ENCODE results near the gene PAH.
A peak's percentile ranks its signal among the peaks of the same experiment; 100 is the strongest.

PAH gene

DNA sequence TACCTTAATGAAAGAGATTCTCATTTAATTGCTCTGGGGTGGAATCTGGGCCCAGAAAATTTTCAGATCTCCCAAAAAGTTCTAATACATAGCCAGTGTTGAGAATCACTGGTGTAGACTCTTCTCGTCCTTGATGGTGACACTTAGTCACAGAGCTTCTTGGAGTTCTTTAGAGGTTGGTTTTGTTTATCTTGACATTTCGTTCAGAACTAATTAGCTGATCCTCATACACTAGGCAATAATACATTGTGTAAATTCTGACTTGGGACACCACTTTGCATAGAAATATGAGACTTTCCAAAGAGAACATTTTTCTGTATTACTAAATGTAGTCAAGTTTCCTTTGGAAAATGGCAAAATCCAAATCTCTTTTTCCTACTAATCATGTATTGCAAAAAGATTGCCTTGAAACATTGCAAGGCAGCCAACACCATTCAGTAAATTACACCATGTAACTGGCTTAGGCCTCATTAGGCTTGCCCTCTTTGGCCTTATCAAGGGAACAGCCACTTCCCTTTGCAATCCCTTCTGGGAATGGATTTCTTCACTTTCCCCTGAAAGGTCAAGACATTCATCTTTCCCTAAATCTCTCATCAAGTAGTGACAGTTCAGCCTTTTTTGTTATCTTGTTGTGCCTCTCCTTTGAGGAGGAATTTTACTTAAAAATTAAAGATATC is 102.2 kb downstream of the PAH start:
- DNase-seq = no peak

DNA sequence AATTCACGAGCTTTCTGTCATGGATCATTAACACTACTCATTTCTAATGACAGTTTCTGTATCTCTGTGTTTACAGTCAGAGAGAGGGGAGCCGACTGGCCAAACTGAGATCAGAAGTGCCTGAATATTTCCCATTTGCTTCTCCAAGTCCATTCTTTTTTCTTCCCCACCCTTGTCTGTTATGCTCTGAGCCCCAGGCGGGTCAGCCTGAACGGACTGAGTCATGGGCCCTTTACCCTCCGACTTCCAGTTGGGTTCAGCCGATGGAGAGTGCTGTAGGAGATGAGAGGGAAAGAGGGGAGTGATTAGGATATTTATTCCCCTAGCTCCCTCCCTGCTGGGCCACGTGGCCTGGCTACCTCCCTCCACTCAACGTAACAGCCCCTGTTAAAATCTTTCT is 104.7 kb downstream of the PAH start:
- no peak for DNase-seq

DNA sequence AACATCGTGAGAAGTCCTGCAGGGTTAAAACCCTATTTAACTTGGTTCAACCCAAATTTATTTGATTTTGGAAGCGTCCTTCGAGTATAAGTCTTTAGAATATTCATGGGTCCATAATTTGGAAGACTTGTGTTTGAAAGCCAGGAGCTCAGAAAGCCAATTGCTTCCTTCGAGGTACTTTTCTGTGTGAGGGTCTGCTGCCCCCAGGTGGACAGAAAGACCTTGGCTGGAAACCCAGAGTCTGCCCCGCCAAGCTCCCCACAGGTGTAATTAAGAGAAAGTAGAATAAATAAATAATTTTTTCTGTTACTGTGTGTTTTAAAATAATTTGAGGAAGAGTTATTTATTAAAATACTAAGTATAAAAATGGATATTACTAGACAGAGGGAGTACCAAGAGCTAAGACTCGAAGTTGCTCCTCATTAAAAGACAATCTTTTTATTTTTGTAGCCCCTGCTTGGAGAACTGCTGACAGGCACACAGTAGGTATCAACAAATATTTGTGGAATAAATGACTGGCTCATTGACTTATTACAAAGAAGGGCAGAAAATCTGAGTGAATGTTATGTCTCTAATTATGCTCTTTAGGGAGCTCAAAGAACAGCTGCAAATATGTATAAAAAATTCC is 105.8 kb downstream of the PAH start:
- peak; percentile 30 for DNase-seq

DNA sequence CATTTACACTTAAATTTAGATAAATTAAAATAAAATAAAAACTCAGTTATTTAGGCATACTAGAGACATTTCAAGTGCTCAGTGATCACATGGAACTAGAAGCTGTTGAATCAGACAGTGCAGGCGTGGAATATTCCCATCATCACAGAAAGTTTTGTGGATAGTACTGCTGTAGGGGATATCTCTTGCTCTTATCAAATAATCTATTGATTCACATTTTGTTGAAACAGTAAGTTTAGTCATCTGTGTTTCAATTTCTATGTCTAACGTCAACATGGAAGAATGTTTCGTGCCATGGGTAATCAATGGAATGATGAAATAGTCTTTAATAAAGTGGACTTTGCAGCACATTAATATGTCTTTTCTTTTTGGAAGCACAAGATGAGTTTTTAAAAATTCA is 108.6 kb downstream of the PAH start:
- no peak for DNase-seq

DNA sequence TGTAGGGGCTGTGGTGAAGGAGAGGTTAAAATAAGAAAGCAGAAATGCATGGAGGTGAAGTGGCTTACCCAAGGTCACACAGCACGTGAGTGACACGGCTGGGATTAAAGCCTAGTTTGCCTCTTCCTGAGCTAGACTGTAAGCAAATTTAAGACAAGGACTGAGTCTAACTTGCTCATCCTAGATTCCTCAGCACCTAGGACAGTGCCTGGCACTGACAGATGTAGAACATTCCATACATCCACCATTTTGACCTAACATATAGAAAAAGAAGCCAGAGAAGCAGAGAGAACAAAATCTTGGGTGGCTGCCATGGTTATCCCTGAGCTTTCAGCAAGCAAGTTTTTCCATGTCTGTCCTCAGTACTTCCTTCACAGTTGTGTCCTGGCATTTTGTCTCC is 110.5 kb downstream of the PAH start:
- DNase-seq = no peak

DNA sequence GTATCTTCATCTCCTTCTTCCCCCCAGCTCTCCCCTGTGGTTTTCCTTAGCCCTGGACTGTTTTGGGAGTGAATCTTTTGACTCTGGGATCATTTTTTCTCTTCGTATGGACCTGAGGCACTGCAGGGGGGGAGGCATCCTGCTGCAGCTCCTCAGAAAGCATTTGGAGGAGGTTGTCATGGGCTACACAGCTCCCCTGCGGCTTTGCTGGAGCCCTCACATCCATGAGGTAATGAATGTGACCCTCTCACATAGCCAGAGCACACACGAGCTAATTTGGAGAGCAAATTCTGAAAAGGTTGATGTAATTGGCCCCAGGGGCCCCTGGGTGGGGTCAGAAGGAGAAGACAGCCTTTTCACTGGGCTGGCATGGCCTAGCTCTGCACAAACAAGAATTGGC is 110.9 kb downstream of the PAH start:
- DNase-seq = no peak

DNA sequence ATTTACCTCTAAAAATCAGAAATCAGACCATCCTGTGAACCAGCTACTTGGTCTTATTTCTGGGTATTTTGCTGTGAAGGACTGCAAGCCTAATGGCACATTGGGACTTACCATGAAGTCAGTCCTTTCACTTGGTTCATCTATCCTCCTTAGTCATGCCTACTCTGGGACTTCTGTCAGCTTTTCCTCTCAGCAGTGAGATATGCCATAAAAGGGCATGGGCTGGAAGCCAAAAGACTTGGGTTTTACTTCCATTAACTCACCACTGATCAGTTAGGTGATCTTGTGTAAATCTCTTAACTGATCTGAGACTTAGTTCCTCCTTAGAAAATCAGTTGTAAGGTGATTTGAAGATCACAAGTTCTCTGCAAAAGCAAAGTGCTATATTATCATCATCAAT is 116.5 kb downstream of the PAH start:
- DNase-seq = no peak

DNA sequence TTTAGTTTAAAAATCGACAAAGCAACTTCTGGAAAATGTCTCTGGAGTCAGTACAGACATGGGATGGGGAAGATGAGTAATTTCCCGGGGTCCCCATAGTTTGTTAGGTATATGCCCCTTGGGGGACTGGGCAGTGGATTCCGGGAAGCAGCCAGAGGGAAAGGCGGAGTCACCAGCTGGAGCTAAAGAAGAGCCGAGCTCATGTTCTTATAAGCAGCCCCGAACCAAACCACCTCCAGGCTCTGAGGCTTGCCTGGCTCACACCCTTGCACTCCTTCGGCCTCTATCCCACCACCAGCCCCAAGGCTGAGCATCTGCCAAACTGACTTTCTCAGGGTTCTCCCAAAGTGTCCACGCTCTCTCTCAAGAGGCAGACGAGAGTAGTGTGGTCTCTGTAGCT is 117.8 kb downstream of the PAH start:
- no peak for DNase-seq

DNA sequence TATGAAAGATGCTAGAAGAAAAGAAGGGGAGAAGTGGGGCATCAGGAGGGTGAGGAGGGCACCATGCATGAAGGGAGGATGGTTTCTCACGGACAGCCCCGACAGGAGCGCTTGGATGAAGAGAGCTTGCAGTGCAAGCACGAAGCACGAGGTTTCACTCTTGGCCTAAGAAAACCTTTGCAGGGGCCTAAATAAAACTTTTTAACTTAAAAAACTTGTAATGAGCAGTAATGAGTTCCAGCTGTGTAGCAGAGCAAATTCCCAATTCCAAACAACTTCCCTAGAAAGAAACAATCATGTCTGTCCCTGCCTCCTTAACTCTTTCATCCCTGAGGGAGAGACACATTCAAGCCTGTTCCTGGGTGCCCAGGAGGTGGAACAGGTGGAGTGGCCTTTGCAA is 119.5 kb downstream of the PAH start:
- DNase-seq = no peak

DNA sequence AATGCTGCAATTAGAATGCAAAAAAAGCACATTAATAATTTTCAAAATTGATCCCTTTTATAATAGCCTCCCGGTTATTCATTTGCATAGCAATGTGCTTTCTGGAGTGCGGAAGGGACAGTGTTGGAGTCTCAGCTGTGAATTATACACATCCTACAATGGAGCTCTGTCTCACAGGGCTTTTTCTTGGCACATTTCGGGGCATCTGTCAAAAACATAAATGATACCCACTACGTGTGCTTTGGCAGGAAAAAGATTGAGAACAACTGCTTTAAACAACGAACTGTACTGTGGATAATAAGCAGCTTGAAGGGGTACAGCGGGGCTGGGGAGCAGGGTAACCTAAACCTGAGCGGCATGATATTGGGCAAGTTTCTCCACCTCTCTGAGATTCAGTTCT is 123.1 kb downstream of the PAH start:
- DNase-seq = no peak

Data from 8988T (cell line).